ENCODE measurements around the gene NLGN4Y.
"Not testable (repeated sequence)": the region's sequence is repeated elsewhere in the genome, so short reads cannot be mapped to it uniquely, and the experiment has no call there.

NLGN4Y gene

GRCh38 chrY:14860448-14860847 is 336.1 kb downstream of the NLGN4Y start:
- no peak for DNase-seq

- not testable (repeated sequence) for DNase-seq
These were observed 336.7 kb downstream of the NLGN4Y start for GRCh38 chrY:14861033-14861432.

GRCh38 chrY:14871971-14872370 is 347.6 kb downstream of the NLGN4Y start:
- no peak for DNase-seq
